Vagina (tissue), 2 donors: Measurements from ENCODE around the gene KRTAP5-7. TPM values are rescaled to one million over a fixed set of nuclear protein-coding genes. Genes with fewer than 3 reads are reported as not detected.
"Not testable (repeated sequence)": the region's sequence is repeated elsewhere in the genome, so short reads cannot be mapped to it uniquely, and the experiment has no call there.

Experiments
- DNase-seq, 2 donors: peaks; one replicate each; pipeline ENCODE4 v3.0.0-alpha.2; 2017; ENCODE audit errors: extremely low spot score in 2 of 2
- H3K27ac ChIP-seq: fragments of 200-600 bp; sonication (generic); one replicate; pipeline ENCODE4 v1.5.1; 2019
- H3K27me3 ChIP-seq: fragments of 200-600 bp; sonication (generic); one replicate; pipeline ENCODE4 v1.5.1; 2019
- H3K36me3 ChIP-seq, 2 donors: fragments of 200-600 bp; sonication (generic); one replicate each; pipeline ENCODE4 v1.5.1; 2017 to 2019
- H3K4me1 ChIP-seq: fragments of 200-600 bp; sonication (generic); one replicate; pipeline ENCODE4 v1.5.1; 2019
- H3K4me3 ChIP-seq, 2 donors: fragments of 200-600 bp; sonication (generic); 1 replicate in 1 of 2; 2 replicates in 1 of 2; pipeline ENCODE4 v1.5.1; 2016 to 2019
- H3K9me3 ChIP-seq: fragments of 200-600 bp; sonication (generic); one replicate; pipeline ENCODE4 v1.5.1; 2019
- POLR2A ChIP-seq, 2 donors: fragments of 450-650 bp; IDR thresholded peaks; one replicate each; pipeline ENCODE4 v1.6.1; 2017; ENCODE audit warnings: antibody characterized with exemption in 2 of 2, mild to moderate bottlenecking in 2 of 2, moderate library complexity in 2 of 2
- POLR2AphosphoS5 ChIP-seq, 2 donors: sonication (generic); formaldehyde crosslinking; IDR thresholded peaks; one replicate each; pipeline ENCODE4 v1.9.0; 2017; ENCODE audit warnings: antibody characterized with exemption in 2 of 2, mild to moderate bottlenecking in 2 of 2, low read depth in 1 of 2; ENCODE audit not compliant: insufficient read depth in 1 of 2
- intact Hi-C: fragments of 100-400 bp; cut with DNase I; formaldehyde crosslinking; loops from one replicate; pipeline ENCODE4 v1.15.1; 2023
- total RNA-seq: library from RNA; depleted of rRNA; stranded (reverse); fragments of >200 nt; gene quantifications from one replicate; pipeline ENCODE4 v1.2.3, GENCODE V29; 2016
- TF ChIP-seq, protein P1 (sequence below), 3 experiments: fragments of 450-650 bp in 2 of 3; fragments of 200-600 bp in 1 of 3; sonication (generic) in 1 of 3; IDR thresholded peaks; one replicate each; pipeline ENCODE4 v1.5.1; 2017 to 2019; ENCODE audit warnings: antibody characterized with exemption in 3 of 3, mild to moderate bottlenecking in 2 of 3, moderate library complexity in 2 of 3

KRTAP5-7 gene, protein sequence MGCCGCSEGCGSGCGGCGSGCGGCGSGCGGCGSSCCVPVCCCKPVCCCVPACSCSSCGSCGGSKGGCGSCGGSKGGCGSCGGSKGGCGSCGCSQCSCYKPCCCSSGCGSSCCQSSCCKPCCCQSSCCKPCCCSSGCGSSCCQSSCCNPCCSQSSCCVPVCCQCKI
- total RNA-seq, result not detected

DNA sequence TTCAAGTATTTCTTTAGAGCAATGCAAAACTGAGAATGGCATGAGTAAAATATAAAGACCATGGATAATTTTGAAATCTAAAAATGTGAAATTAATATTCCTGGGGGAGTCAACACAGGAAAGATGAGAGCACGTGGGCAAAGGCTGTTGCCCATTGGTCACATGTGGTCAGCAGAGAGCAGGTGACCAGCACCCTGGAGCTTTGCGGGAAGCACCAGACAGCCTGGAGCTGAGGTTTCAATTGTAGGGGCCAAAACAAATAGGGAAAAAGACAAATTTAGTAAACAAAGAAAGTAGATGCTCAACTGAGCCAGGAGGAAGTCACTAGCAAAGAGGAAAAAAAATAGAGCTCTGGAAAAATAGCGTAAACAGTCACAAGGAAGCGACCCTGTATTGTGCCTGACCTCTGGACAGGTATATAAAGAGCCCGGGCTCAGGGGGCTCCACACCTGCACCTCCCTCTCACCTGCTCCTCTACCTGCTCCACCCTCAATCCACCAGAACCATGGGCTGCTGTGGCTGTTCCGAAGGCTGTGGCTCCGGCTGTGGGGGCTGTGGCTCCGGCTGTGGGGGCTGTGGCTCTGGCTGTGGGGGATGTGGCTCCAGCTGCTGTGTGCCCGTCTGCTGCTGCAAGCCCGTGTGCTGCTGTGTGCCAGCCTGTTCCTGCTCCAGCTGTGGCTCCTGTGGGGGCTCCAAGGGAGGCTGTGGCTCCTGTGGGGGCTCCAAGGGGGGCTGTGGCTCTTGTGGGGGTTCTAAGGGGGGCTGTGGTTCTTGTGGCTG, at the start of gene KRTAP5-7:
TSS of gene KRTAP5-7 (plus strand) at position 472 of the 780 bp plus-strand sequence. CDS start at position 506, 34 bp downstream.
- H3K36me3 ChIP-seq, H3K4me3 ChIP-seq, intact Hi-C loops, H3K9me3 ChIP-seq, H3K4me1 ChIP-seq, DNase-seq, H3K27ac ChIP-seq, H3K27me3 ChIP-seq: not testable (repeated sequence)

DNA sequence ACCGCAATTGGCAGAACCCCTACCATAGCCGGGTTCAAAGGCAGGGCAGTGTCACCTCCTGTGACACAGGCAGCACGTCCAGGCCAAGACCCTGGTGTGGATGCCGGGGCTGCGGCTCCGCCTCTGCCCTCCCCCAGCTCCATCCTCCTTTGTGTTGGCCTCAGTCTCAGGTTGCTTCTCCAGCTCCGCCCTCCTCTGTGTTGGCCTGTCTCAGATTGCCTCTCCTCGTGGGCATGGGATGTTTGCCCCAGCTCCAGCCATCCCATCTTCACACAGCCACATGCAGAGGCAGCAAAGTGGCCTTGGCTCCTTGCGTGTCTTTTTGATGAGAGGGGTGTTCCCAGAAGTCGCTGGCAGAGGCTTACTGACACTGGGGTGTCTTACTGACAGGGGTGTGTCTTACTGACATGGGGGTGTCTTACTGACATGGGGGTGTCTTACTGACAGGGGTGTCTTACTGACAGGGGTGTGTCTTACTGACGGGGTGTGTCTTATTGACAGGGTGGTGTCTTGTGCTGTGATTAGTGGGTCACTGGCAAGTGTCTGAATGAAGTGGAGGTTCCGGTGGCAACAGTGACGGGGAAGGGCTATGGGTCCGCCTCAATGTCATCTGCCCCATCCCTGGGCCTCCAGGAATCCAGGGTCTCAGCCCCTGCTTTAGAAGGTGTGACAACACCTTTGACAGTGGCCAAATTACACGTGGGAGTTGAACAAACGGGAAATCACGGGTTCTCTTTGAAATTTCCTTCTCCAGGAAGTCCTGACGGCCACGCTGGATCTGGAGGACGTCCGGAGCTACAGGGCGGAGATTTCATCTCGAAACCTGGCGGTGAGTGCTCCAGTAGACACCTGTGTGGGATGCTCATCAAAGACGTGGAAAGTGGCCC, 49.2 kb upstream of the KRTAP5-7 start:
- Histone ChIP-seq H3K4me3 (no peak overlapping the region), H3K9me3 (no peaks in the 10 kb centered on the region), H3K4me1 (no peaks in the 10 kb centered on the region), H3K27me3 (no peaks in the 10 kb centered on the region), H3K36me3 (peaks cover 0 to 81% of the 10 kb centered on the region in 2 donors), H3K27ac (no peak overlapping the region)
- DNase-seq, result no peak
- intact Hi-C loops, result no loop called here
- TF ChIP-seq POLR2A (IDR thresholded peaks at IDR 0.05), result no peak

DNA sequence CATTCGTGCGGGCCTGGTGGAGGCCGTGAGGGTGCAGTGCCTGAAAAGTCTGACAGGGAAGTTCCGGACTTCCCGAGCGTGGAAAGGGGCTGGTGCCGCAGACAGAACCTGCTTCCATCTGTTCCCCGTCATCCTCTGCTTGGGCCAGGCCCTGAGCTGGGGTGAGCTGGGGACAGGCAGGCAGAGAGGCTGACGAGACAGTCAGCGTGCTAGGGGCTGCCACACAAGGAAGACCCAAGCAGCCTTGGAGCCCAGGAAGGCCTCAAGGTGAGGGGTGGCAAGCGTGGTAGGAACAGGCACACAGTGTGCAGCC, 48.6 kb upstream of the KRTAP5-7 start:
- Histone ChIP-seq H3K4me3 (no peak overlapping the region), H3K4me1 (no peaks in the 10 kb centered on the region), H3K9me3 (no peaks in the 10 kb centered on the region), H3K27me3 (no peaks in the 10 kb centered on the region), H3K36me3 (peaks cover 0 to 81% of the 10 kb centered on the region in 2 donors), H3K27ac (no peak overlapping the region)
- no peak for DNase-seq
- TF ChIP-seq, protein P1, sequence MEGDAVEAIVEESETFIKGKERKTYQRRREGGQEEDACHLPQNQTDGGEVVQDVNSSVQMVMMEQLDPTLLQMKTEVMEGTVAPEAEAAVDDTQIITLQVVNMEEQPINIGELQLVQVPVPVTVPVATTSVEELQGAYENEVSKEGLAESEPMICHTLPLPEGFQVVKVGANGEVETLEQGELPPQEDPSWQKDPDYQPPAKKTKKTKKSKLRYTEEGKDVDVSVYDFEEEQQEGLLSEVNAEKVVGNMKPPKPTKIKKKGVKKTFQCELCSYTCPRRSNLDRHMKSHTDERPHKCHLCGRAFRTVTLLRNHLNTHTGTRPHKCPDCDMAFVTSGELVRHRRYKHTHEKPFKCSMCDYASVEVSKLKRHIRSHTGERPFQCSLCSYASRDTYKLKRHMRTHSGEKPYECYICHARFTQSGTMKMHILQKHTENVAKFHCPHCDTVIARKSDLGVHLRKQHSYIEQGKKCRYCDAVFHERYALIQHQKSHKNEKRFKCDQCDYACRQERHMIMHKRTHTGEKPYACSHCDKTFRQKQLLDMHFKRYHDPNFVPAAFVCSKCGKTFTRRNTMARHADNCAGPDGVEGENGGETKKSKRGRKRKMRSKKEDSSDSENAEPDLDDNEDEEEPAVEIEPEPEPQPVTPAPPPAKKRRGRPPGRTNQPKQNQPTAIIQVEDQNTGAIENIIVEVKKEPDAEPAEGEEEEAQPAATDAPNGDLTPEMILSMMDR (IDR thresholded peaks at IDR 0.05), result no peak
- intact Hi-C loops, result no loop called here

DNA sequence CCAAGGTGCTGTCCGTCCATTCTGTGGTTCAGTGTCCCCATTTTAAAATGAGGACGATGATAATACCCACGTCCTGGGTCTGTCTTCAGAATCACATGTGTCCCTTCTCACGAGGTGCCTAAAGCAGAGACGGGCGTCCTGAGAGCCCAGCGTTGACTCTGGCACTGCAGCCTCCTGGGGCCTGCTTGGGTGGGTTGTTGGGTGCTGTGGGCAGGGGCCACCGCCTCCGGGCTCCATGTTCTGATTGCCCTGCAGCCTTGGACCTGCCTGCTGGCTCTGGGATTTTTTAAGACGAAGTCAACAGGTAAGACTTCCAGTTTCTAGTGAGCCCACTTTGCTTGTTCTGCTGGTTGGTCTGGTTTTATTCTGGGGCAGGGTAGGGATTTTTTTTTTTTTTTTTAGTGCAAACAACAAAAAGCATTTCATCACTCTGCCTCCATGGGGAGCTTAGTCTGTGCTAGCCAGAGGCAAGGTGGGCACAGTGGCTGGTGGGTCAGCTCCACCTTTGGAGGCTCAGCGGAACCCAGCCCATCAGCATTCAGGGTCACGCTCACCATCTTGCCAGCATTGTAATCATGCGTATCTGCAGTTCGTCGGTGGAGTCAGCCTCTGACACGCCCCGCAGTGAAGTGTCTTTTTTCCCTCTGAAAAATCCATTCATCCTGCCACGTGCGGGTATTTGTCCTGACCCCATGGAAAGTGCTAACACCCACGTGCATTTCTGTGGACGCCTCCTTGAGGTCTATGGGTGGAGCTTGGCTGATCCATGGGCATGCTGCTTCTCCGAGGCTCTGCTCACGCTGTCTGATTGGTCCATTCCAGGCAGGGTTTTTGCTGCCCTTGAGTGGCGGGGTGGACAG, 45.7 kb upstream of the KRTAP5-7 start:
- H3K27me3 ChIP-seq, result no peaks in the 10 kb centered on the region
- no peak overlapping the region for H3K4me3 ChIP-seq
- no peaks in the 10 kb centered on the region for H3K9me3 ChIP-seq
- intact Hi-C loops, result no loop called here
- no peak overlapping the region for H3K27ac ChIP-seq
- H3K36me3 ChIP-seq, result peaks cover 0 to 78% of the 10 kb centered on the region in 2 donors
- TF ChIP-seq POLR2AphosphoS5 (IDR thresholded peaks at IDR 0.05; ENCODE audit: insufficient read depth in 1 of 2, low read depth in 1 of 2) (no peak), POLR2A (IDR thresholded peaks at IDR 0.05) (no peak)
- TF ChIP-seq, protein P1 (IDR thresholded peaks at IDR 0.05), result no peak
- no peaks in the 10 kb centered on the region for H3K4me1 ChIP-seq
- no peak for DNase-seq

DNA sequence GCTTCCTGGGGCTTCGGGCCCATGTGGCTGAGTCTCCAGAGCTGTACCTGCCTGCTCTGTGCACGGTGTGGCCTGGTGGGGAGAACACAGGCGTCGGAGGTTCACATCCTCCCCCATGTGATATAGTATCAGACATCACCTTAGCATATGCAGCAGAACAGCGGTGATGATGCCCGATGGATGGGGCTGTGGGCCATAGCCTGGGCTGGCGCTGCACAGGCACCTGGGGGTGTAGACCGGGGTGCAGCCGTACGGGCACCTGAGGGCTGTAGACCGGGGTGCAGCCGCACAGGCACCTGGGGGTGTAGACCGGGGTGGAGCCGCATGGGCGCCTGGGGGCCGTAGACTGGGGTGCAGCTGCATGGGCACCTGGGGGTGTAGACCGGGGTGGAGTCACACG, 44.9 kb upstream of the KRTAP5-7 start:
- DNase-seq, result no peak
- no peak overlapping the region for H3K27ac ChIP-seq
- no peaks in the 10 kb centered on the region for H3K4me1 ChIP-seq
- no peak overlapping the region for H3K4me3 ChIP-seq
- intact Hi-C loops, result no loop called here
- no peaks in the 10 kb centered on the region for H3K9me3 ChIP-seq
- H3K27me3 ChIP-seq, result no peaks in the 10 kb centered on the region
- peaks cover 0 to 70% of the 10 kb centered on the region in 2 donors for H3K36me3 ChIP-seq
- TF ChIP-seq, protein P1 (IDR thresholded peaks at IDR 0.05), result no peak
- no peak for TF ChIP-seq POLR2AphosphoS5 (IDR thresholded peaks at IDR 0.05; ENCODE audit: insufficient read depth in 1 of 2, low read depth in 1 of 2)
- no peak for TF ChIP-seq POLR2A (IDR thresholded peaks at IDR 0.05)
